Suprapubic skin (tissue), 4 donors: ENCODE results near the gene IL15RA.

Experiments used
- EP300 ChIP-seq: sonication (generic); formaldehyde crosslinking; IDR thresholded peaks from one replicate; pipeline ENCODE4 v1.6.1; 2017; ENCODE audit warnings: antibody characterized with exemption
- POLR2A ChIP-seq, 2 donors: fragments of 450-650 bp; IDR thresholded peaks; one replicate each; pipeline ENCODE4 v1.6.1; 2017; ENCODE audit warnings: antibody characterized with exemption in 2 of 2, mild to moderate bottlenecking in 2 of 2, moderate library complexity in 2 of 2
- POLR2AphosphoS5 ChIP-seq, 3 donors: sonication (generic); formaldehyde crosslinking; IDR thresholded peaks; one replicate each; pipeline ENCODE4 v1.6.1; 2017; ENCODE audit warnings: antibody characterized with exemption in 3 of 3
- TF ChIP-seq, protein P1 (sequence below), 2 donors: fragments of 200-600 bp in 1 of 2; fragments of 450-650 bp in 1 of 2; sonication (generic) in 1 of 2; IDR thresholded peaks; one replicate each; pipeline ENCODE4 v1.5.1; 2016 to 2019; ENCODE audit warnings: antibody characterized with exemption in 2 of 2, mild to moderate bottlenecking in 1 of 2, moderate library complexity in 1 of 2

- TF ChIP-seq, protein P1, sequence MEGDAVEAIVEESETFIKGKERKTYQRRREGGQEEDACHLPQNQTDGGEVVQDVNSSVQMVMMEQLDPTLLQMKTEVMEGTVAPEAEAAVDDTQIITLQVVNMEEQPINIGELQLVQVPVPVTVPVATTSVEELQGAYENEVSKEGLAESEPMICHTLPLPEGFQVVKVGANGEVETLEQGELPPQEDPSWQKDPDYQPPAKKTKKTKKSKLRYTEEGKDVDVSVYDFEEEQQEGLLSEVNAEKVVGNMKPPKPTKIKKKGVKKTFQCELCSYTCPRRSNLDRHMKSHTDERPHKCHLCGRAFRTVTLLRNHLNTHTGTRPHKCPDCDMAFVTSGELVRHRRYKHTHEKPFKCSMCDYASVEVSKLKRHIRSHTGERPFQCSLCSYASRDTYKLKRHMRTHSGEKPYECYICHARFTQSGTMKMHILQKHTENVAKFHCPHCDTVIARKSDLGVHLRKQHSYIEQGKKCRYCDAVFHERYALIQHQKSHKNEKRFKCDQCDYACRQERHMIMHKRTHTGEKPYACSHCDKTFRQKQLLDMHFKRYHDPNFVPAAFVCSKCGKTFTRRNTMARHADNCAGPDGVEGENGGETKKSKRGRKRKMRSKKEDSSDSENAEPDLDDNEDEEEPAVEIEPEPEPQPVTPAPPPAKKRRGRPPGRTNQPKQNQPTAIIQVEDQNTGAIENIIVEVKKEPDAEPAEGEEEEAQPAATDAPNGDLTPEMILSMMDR (IDR thresholded peaks at IDR 0.05): no peak
- no peak for TF ChIP-seq POLR2AphosphoS5 (IDR thresholded peaks at IDR 0.05)
- no peak for TF ChIP-seq POLR2A (IDR thresholded peaks at IDR 0.05)
- no peak for TF ChIP-seq EP300
Observed at GRCh38 chr10:5951721-5952407, 25.5 kb downstream of the IL15RA start.
